Measurements from ENCODE around the gene DOCK2.
"Not testable (repeated sequence)": the region's sequence is repeated elsewhere in the genome, so short reads cannot be mapped to it uniquely, and the experiment has no call there.

Gene DOCK2

DNA sequence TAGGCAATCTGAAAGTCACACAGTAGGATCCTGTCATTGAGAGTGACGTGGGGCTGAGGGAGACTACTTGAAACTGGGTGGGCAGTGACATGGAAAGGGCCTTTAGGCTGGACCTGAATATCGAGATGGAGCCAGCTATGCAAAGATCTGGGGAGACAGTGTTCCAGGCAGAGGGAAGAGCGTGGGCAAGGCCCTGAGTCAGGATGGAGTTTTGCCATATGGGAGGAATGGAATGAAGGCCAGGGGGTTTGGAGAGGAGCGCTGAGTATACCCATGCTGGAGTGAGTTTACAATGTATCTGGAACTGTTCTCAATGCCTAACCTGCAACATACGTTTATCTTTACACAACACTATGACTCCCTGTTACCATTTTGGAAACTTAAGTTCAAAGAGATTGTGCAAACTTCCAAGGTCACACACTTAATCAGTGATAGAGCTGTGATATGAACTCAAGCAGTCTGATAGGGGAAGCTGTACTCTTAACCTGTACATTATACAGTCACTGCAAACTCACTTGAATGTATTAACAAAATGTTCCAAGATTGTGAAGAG is 309.7 kb downstream of the DOCK2 start:
- no peak overlapping the region; the same call in 1 of the 2 replicates for H3K27ac ChIP-seq
- TF ChIP-seq, protein P1, sequence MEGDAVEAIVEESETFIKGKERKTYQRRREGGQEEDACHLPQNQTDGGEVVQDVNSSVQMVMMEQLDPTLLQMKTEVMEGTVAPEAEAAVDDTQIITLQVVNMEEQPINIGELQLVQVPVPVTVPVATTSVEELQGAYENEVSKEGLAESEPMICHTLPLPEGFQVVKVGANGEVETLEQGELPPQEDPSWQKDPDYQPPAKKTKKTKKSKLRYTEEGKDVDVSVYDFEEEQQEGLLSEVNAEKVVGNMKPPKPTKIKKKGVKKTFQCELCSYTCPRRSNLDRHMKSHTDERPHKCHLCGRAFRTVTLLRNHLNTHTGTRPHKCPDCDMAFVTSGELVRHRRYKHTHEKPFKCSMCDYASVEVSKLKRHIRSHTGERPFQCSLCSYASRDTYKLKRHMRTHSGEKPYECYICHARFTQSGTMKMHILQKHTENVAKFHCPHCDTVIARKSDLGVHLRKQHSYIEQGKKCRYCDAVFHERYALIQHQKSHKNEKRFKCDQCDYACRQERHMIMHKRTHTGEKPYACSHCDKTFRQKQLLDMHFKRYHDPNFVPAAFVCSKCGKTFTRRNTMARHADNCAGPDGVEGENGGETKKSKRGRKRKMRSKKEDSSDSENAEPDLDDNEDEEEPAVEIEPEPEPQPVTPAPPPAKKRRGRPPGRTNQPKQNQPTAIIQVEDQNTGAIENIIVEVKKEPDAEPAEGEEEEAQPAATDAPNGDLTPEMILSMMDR (conservative IDR thresholded peaks at IDR 0.05), result no peak
- no peak for TF ChIP-seq ZFX (IDR thresholded peaks at IDR 0.05)

DNA sequence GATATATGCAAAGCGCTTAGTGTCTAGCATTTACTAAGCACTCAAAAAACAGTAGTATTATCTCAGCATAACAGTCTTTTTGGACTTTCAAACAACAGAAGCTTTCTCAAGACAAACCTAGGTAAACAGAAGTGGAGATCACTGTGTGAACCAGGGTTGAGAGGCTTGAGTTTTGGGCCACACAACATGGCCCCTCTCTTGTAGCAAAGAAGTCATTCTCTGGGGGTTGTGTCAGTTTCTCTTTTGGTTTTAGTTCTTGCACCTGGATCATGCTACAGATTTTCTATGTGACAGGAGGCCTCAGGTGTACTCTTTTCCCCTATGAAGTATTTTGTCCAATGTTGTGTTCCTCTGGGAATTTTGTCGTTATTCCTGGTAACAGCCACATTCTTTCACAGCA is 313.3 kb downstream of the DOCK2 start:
- no peak overlapping the region for H3K27ac ChIP-seq
- TF ChIP-seq ZFX (IDR thresholded peaks at IDR 0.05), result no peak
- TF ChIP-seq, protein P1 (conservative IDR thresholded peaks at IDR 0.05), result no peak

GRCh38 chr5:169953196-169953595 is 316.1 kb downstream of the DOCK2 start:
- H3K27ac ChIP-seq, result not testable (repeated sequence)

DNA sequence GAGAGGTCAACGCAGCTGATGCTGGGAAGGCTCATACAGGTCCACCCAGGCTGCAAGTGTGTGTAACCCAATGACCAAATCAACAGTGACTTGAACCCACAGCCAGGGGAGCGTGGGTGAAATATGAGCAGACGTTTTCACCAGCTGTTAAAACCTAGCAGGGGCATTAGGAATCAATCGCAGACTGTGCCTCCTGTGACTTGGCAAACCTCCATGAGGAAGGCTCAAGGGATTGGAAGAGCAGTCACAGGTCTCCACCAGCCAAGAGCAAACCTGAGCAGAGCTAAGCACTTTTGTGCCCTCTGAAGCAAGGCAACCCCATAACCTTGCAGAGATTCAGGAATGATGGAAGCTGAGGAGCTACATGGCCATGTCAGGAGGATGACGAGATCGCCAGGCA is 317.7 kb downstream of the DOCK2 start:
- H3K27ac ChIP-seq, result no peak overlapping the region

DNA sequence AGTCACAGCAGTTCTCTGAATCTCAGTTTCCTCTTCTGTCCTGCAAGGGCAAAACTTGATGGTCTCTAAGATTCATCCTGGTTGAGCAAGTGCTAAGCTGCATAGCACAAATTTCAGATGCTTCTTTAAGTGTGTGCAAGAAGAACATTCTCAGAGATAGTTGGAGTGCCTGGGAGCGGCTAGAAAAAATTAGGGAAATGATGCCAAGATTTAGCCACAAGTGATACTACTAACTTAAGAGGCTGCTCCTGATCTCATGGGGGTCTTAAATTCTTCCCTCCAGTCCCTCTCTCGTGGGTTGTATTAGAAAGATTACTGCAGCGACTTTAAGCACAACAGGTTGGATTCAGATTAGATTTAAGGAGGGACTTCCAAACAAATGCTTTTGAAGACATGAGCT is 319.1 kb downstream of the DOCK2 start:
- no peak overlapping the region for H3K27ac ChIP-seq
- TF ChIP-seq, protein P1 (conservative IDR thresholded peaks at IDR 0.05), result no peak
- no peak for TF ChIP-seq ZFX (IDR thresholded peaks at IDR 0.05)

More for the DNA sequence above, 317.7 kb downstream of the DOCK2 start:
- TF ChIP-seq, protein P1 (conservative IDR thresholded peaks at IDR 0.05), result no peak
- TF ChIP-seq ZFX (IDR thresholded peaks at IDR 0.05), result no peak

- no peak overlapping the region for H3K27ac ChIP-seq
- TF ChIP-seq ZFX (IDR thresholded peaks at IDR 0.05), result no peak
- TF ChIP-seq, protein P1 (conservative IDR thresholded peaks at IDR 0.05), result no peak
These were observed 319.7 kb downstream of the DOCK2 start for GRCh38 chr5:169956756-169957155.

GRCh38 chr5:169958278-169958677 is 321.2 kb downstream of the DOCK2 start:
- TF ChIP-seq, protein P1 (conservative IDR thresholded peaks at IDR 0.05), result no peak
- TF ChIP-seq ZFX (IDR thresholded peaks at IDR 0.05), result no peak
- no peak overlapping the region for H3K27ac ChIP-seq

DNA sequence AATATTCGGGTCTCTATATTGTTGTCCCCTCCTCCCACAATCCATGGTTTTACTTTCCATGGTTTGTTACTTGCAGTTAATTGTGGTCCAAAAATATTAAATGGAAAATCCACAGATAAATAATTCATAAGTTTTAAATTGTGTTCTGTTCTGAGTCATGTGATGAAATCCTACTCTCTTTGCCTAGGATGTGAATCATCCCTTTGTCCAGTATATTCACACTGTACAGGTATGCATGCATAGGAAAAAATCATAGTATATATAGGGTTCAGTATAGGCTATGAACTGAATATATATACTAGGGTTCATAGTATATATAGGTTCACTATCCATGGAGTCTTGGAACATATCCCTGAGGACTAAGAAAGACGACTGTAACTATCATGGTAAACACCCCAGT is 323.6 kb downstream of the DOCK2 start:
- no peak overlapping the region for H3K27ac ChIP-seq
- TF ChIP-seq ZFX (IDR thresholded peaks at IDR 0.05), result no peak
- TF ChIP-seq, protein P1 (conservative IDR thresholded peaks at IDR 0.05), result no peak
